DMS53 treated with DMSO at 0.1 percent for 48 hours (cell line): ENCODE data around the gene CERS6.
"Not testable (repeated sequence)": the region's sequence is repeated elsewhere in the genome, so short reads cannot be mapped to it uniquely, and the experiment has no call there.

Experiments used
- DNase-seq: peaks from one replicate; lab custom pipeline; 2025; ENCODE audit not compliant: unreplicated experiment; lab: John Stamatoyannopoulos, UW

The CERS6 gene

GRCh38 chr2:168455645-168456520 is at the start of gene CERS6:
CERS6 (plus strand) TSS chr2:168456272; CDS start chr2:168456449, 177 bp downstream.
- peak; percentile 92 for DNase-seq

- not testable (repeated sequence) for DNase-seq
Measured at GRCh38 chr2:168412301-168412700, 43.8 kb upstream of the CERS6 start.

- not testable (repeated sequence) for DNase-seq
Measured at GRCh38 chr2:168413101-168413500, 43.0 kb upstream of the CERS6 start.

GRCh38 chr2:168416555-168416954 is 39.5 kb upstream of the CERS6 start:
- no peak for DNase-seq

- no peak for DNase-seq
Measured at GRCh38 chr2:168422584-168422983, 33.5 kb upstream of the CERS6 start.

GRCh38 chr2:168424112-168424951 is 31.7 kb upstream of the CERS6 start:
- no peak for DNase-seq

GRCh38 chr2:168424971-168425370 is 31.1 kb upstream of the CERS6 start:
- no peak for DNase-seq

- DNase-seq: no peak
Measured at GRCh38 chr2:168426861-168427260, 29.2 kb upstream of the CERS6 start.

GRCh38 chr2:168427451-168427850 is 28.6 kb upstream of the CERS6 start:
- DNase-seq: no peak

GRCh38 chr2:168428431-168428830 is 27.6 kb upstream of the CERS6 start:
- no peak for DNase-seq

GRCh38 chr2:168429988-168430387 is 26.1 kb upstream of the CERS6 start:
- no peak for DNase-seq

- DNase-seq: no peak
Measured at GRCh38 chr2:168430431-168430830, 25.6 kb upstream of the CERS6 start.

- DNase-seq: no peak
Measured at GRCh38 chr2:168431301-168432024, 24.6 kb upstream of the CERS6 start.

- no peak for DNase-seq
Measured at GRCh38 chr2:168432100-168432499, 24.0 kb upstream of the CERS6 start.

GRCh38 chr2:168432565-168433186 is 23.4 kb upstream of the CERS6 start:
- no peak for DNase-seq

- no peak for DNase-seq
Measured at GRCh38 chr2:168433527-168433926, 22.5 kb upstream of the CERS6 start.

GRCh38 chr2:168434146-168434545 is 21.9 kb upstream of the CERS6 start:
- peak; percentile 52 for DNase-seq

- no peak for DNase-seq
Measured at GRCh38 chr2:168436840-168437239, 19.2 kb upstream of the CERS6 start.

- no peak for DNase-seq
Measured at GRCh38 chr2:168438553-168438952, 17.5 kb upstream of the CERS6 start.

GRCh38 chr2:168439536-168439935 is 16.5 kb upstream of the CERS6 start:
- DNase-seq: no peak
